ENCODE measurements around the gene STRA8. TPM values are rescaled to one million over a fixed set of nuclear protein-coding genes. Genes with fewer than 3 reads are reported as not detected.

Gene STRA8
- total RNA-seq, 1 experiment from 2014 or later: not detected

GRCh38 chr7:135199439-135199838 lies 34.2 kb upstream of the STRA8 start:
- Mint-ChIP-seq H3K27me3 (ENCODE audit: low read depth) (no peaks in the 10 kb centered on the region), H3K9me3 (no peaks in the 10 kb centered on the region), H3K4me1 (peaks cover 0 to 5% of the 10 kb centered on the region in 2 experiments; a peak in 3 of 4 replicates), H3K4me3 (no peak overlapping the region), H3K27ac (peak overlapping the region; percentile 14 to 45 (median 27); a peak in 2 of 7 replicates), H3K36me3 (ENCODE audit: insufficient read depth in 1 of 3, low read depth in 3 of 3) (peaks cover 7 to 37% (median 14%) of the 10 kb centered on the region in 3 experiments)
- H3K79me1 ChIP-seq (ENCODE audit: insufficient read depth, low read depth, low read length, poor library complexity, severe bottlenecking): no peaks in the 10 kb centered on the region
- no peak overlapping the region for H4K5ac ChIP-seq (ENCODE audit: insufficient read length, low read depth, low read length)
- H3K56ac ChIP-seq (ENCODE audit: insufficient read length, low read depth, low read length): no peak overlapping the region
- H3K4me1 ChIP-seq (ENCODE audit: insufficient read depth, low read length): no peaks in the 10 kb centered on the region
- no peak overlapping the region for H3T11ph ChIP-seq (ENCODE audit: low read length)
- no peak overlapping the region for H2BK12ac ChIP-seq (ENCODE audit: insufficient read length, low read depth, low read length)
- no peak overlapping the region for H3K9ac ChIP-seq (ENCODE audit: extremely low read depth, insufficient read length, low read length)
- no peaks in the 10 kb centered on the region for H3K79me2 ChIP-seq (ENCODE audit: insufficient read depth, low read length)
- no peak overlapping the region for H3K18ac ChIP-seq (ENCODE audit: insufficient read length, low read depth, low read length)
- H3K9me3 ChIP-seq (ENCODE audit: control insufficient read depth, low read depth, low read length): no peaks in the 10 kb centered on the region
- H3K14ac ChIP-seq (ENCODE audit: insufficient read depth, low read length): no peak overlapping the region
- H2AK5ac ChIP-seq (ENCODE audit: insufficient read length, low read length): no peak overlapping the region
- no peak overlapping the region for H4K91ac ChIP-seq (ENCODE audit: insufficient read length, low read depth, low read length)
- no peaks in the 10 kb centered on the region for H3K23me2 ChIP-seq (ENCODE audit: insufficient read length, low read depth, low read length, poor library complexity, severe bottlenecking)
- no peak overlapping the region for H3K27ac ChIP-seq (ENCODE audit: insufficient read length, low read depth, low read length)
- no peak overlapping the region for H4K8ac ChIP-seq (replicated peaks; ENCODE audit: insufficient read length, low read depth, low read length)
- no peak overlapping the region for H2BK15ac ChIP-seq (ENCODE audit: low read depth, low read length)
- TF ChIP-seq, protein P1, sequence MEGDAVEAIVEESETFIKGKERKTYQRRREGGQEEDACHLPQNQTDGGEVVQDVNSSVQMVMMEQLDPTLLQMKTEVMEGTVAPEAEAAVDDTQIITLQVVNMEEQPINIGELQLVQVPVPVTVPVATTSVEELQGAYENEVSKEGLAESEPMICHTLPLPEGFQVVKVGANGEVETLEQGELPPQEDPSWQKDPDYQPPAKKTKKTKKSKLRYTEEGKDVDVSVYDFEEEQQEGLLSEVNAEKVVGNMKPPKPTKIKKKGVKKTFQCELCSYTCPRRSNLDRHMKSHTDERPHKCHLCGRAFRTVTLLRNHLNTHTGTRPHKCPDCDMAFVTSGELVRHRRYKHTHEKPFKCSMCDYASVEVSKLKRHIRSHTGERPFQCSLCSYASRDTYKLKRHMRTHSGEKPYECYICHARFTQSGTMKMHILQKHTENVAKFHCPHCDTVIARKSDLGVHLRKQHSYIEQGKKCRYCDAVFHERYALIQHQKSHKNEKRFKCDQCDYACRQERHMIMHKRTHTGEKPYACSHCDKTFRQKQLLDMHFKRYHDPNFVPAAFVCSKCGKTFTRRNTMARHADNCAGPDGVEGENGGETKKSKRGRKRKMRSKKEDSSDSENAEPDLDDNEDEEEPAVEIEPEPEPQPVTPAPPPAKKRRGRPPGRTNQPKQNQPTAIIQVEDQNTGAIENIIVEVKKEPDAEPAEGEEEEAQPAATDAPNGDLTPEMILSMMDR (conservative IDR thresholded peaks at IDR 0.05): no peak
- no peaks in the 10 kb centered on the region for H4K20me1 ChIP-seq (ENCODE audit: control insufficient read depth, insufficient read depth, insufficient read length)
- no peak overlapping the region for H2AFZ ChIP-seq (ENCODE audit: low read length)
- no peak overlapping the region for H3K23ac ChIP-seq (ENCODE audit: insufficient read length, low read depth, low read length)
- H3K27me3 ChIP-seq (ENCODE audit: insufficient read depth, low read length): no peaks in the 10 kb centered on the region
- H2BK120ac ChIP-seq (ENCODE audit: low read depth, low read length, poor library complexity, severe bottlenecking): no peak overlapping the region
- H3K4ac ChIP-seq (ENCODE audit: low read depth, low read length): no peak overlapping the region
- no CpG with 5 or more reads among the region's 4 CpGs for WGBS (ENCODE audit: extremely low coverage, insufficient read length, low lambda C conversion rate)
- DNase-seq: no peak
- no peak overlapping the region for H3K4me2 ChIP-seq (ENCODE audit: insufficient read depth, insufficient read length, low read length)
- H2BK20ac ChIP-seq (ENCODE audit: low read depth, low read length, poor library complexity, severe bottlenecking): no peak overlapping the region
- H2BK5ac ChIP-seq (ENCODE audit: insufficient read length, low read length): no peak overlapping the region

Data from H9 (cell line).